OCI-LY3 (cell line): ENCODE results near the gene SYTL1.

Source experiments
- H2AFZ ChIP-seq: fragments of 200-600, 300-600 bp; shearing (Covaris generic); 2 replicates; pipeline ENCODE4 v1.6.0; 2014; ENCODE audit warnings: antibody characterized with exemption, low read depth, low read length
- H3K27ac ChIP-seq: fragments of 200-600, 300-600 bp; sonication (generic); 2 replicates; pipeline ENCODE4 v1.5.1; 2014; ENCODE audit warnings: mild to moderate bottlenecking, low read length, moderate library complexity, mixed read lengths
- H3K27me3 ChIP-seq: fragments of 200-600, 300-600 bp; sonication (generic); 2 replicates; pipeline ENCODE4 v1.6.1; 2014; ENCODE audit warnings: low read depth, low read length, mixed read lengths
- H3K36me3 ChIP-seq: fragments of 200-600, 300-600 bp; sonication (generic); replicated peaks from 2 replicates; pipeline ENCODE3; 2014; ENCODE audit warnings: low read depth, low read length, mixed read lengths
- H3K4me1 ChIP-seq: fragments of 300-600, 200-600 bp; sonication (generic); 2 replicates; pipeline ENCODE4 v1.6.1; 2014; ENCODE audit warnings: low read length, mixed read lengths
- H3K4me2 ChIP-seq: fragments of 200-600, 300-600 bp; sonication (generic); 2 replicates; pipeline ENCODE4 v1.6.1; 2014; ENCODE audit warnings: low read length, mixed read lengths
- H3K4me3 ChIP-seq: fragments of 300-600, 200-600 bp; sonication (generic); 2 replicates; pipeline ENCODE4 v1.5.1; 2014; ENCODE audit warnings: antibody characterized with exemption, mild to moderate bottlenecking, low read length, moderate library complexity
- H3K79me2 ChIP-seq: fragments of 300-600, 200-600 bp; shearing (Covaris generic); 2 replicates; pipeline ENCODE4 v1.6.1; 2014; ENCODE audit warnings: mild to moderate bottlenecking, low read length, mixed read lengths
- H3K9ac ChIP-seq: fragments of 300-600, 200-600 bp; shearing (Covaris generic); 2 replicates; pipeline ENCODE4 v1.6.0; 2014; ENCODE audit warnings: mild to moderate bottlenecking, low read length, moderate library complexity
- H3K9me3 ChIP-seq: fragments of 200-600, 300-600 bp; shearing (Covaris generic); 2 replicates; pipeline ENCODE4 v1.6.1; 2014; ENCODE audit warnings: low read length, mixed read lengths; ENCODE audit not compliant: insufficient read depth
- H4K20me1 ChIP-seq: fragments of 200-600, 300-600 bp; sonication (generic); 2 replicates; pipeline ENCODE4 v1.6.1; 2016; ENCODE audit warnings: low read length, mixed read lengths; ENCODE audit not compliant: insufficient read depth
- EZH2phosphoT487 ChIP-seq: fragments of 200-600 bp; shearing (Covaris generic); IDR thresholded peaks from 2 replicates; pipeline ENCODE4 v1.6.1; 2018; ENCODE audit warnings: antibody characterized with exemption, mixed run types, low read depth
- TF ChIP-seq, protein P1 (sequence below): fragments of 200-600, 300-600 bp; sonication (generic); IDR thresholded peaks from 2 replicates; pipeline ENCODE4 v1.5.1; 2014; ENCODE audit warnings: antibody characterized with exemption, low read length, low read depth

SYTL1 gene

DNA sequence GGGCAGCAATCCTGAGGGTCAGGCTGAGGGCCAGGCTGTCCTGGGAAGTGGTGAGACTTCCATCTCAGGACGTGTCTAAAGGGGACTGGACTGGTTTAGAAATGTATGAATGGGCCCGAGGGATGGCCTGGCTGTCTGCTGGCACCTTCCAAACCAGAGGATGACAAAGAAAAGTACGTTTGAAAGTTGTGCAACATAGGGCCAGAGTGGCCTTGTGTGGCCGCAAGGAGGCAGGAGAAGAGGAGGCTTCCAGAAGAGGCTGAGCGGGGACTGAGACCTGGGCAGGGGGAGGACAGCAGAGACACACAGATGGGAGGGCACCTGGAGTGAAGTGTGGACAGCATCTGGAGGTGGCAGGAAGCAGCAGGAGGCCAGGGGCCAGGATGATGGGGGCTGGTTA, 2.6 kb upstream of the SYTL1 start:
- H2AFZ ChIP-seq: no peak overlapping the region
- no peak overlapping the region for H3K4me3 ChIP-seq
- H3K27ac ChIP-seq: no peak overlapping the region
- no peaks in the 10 kb centered on the region for H3K27me3 ChIP-seq
- H3K36me3 ChIP-seq: no peaks in the 10 kb centered on the region
- H4K20me1 ChIP-seq: no peaks in the 10 kb centered on the region
- H3K79me2 ChIP-seq: no peaks in the 10 kb centered on the region
- peaks cover 25% of the 10 kb centered on the region for H3K4me1 ChIP-seq
- no peak overlapping the region for H3K9ac ChIP-seq
- H3K4me2 ChIP-seq: no peak overlapping the region
- TF ChIP-seq EZH2phosphoT487: no peak
- TF ChIP-seq, protein P1, sequence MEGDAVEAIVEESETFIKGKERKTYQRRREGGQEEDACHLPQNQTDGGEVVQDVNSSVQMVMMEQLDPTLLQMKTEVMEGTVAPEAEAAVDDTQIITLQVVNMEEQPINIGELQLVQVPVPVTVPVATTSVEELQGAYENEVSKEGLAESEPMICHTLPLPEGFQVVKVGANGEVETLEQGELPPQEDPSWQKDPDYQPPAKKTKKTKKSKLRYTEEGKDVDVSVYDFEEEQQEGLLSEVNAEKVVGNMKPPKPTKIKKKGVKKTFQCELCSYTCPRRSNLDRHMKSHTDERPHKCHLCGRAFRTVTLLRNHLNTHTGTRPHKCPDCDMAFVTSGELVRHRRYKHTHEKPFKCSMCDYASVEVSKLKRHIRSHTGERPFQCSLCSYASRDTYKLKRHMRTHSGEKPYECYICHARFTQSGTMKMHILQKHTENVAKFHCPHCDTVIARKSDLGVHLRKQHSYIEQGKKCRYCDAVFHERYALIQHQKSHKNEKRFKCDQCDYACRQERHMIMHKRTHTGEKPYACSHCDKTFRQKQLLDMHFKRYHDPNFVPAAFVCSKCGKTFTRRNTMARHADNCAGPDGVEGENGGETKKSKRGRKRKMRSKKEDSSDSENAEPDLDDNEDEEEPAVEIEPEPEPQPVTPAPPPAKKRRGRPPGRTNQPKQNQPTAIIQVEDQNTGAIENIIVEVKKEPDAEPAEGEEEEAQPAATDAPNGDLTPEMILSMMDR: no peak
- no peaks in the 10 kb centered on the region for H3K9me3 ChIP-seq

DNA sequence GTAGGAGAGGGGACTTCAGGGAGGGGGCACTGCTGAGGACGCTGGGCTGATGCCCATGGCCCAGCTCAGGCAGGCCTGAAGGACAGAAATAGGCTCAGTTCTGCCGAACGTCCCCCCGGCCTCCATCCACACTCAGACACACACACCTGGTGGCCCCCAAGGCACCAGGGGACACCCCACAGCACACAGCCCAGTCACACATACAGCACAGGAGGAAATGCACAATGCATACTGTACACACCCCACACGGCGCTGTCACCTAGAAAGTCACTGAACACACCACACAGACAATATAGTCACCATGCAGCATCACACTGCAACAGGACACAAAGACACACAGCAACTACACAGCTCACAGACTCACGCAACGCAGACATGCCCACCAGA, 562 bp downstream of the SYTL1 start:
- Histone ChIP-seq H3K79me2 (no peaks in the 10 kb centered on the region), H3K4me2 (peak overlapping the region; percentile 97), H2AFZ (peak overlapping the region; percentile 62; the same call in 1 of the 2 replicates), H3K9ac (peak overlapping the region; percentile 76), H3K36me3 (no peaks in the 10 kb centered on the region), H3K4me1 (peaks cover 25% of the 10 kb centered on the region), H3K27ac (peak overlapping the region; percentile 53), H3K4me3 (peak overlapping the region; percentile 91), H3K9me3 (no peaks in the 10 kb centered on the region), H3K27me3 (no peaks in the 10 kb centered on the region), H4K20me1 (no peaks in the 10 kb centered on the region)
- TF ChIP-seq, protein P1: no peak
- TF ChIP-seq EZH2phosphoT487: no peak

DNA sequence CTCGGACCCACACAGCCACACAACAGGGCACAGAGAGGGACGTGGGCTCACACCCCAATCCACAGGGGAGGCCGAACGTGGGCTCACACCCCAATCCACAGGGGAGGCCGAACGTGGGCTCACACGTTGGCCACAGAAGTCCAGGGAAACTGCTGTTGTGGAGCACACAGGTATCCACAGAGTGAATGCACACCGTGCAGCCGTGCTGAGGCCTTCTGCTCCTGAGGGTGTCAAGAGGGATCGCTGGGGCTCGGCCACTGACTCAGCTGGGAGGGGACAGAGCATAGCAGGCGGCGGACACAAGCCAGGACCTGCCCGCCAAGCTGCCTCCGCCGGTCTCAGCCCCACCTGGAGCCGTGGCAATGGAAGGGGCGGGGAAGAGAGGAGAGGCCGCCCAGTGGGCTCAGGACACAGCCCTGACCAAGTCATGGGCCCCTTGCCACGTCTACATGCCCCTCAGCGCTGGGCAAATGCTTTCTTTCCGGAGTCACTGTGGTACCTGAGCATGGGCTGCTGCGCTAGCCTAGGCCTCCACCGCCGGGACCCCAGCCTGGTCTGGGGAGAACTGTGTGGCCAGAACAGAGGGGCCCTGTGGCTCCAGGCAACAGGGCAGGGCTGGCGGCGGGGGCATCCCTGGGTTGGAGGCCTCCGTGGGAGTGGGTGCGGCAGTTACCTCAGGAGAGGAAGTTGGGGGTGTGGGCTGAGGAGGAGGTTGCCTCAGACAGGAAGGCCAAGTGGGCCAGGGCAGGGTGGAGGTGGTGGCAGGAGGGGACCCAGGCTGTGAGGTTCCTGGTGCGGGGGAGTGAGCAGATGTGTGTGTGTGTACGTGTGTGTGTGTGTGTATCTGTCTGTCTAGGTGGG, 1.2 kb downstream of the SYTL1 start:
- no peak overlapping the region for H3K27ac ChIP-seq
- no peaks in the 10 kb centered on the region for H3K79me2 ChIP-seq
- H3K4me1 ChIP-seq: peaks cover 25% of the 10 kb centered on the region
- no peaks in the 10 kb centered on the region for H3K9me3 ChIP-seq
- no peaks in the 10 kb centered on the region for H3K36me3 ChIP-seq
- peak overlapping the region; percentile 97 for H3K4me2 ChIP-seq
- TF ChIP-seq EZH2phosphoT487: no peak
- TF ChIP-seq, protein P1: no peak
- H2AFZ ChIP-seq: no peak overlapping the region
- 0 out of 2 replicates have a peak overlapping the region, but pooled peaks have one; percentile 8 for H3K9ac ChIP-seq
- peak overlapping the region; percentile 91 for H3K4me3 ChIP-seq
- no peaks in the 10 kb centered on the region for H4K20me1 ChIP-seq
- H3K27me3 ChIP-seq: no peaks in the 10 kb centered on the region

DNA sequence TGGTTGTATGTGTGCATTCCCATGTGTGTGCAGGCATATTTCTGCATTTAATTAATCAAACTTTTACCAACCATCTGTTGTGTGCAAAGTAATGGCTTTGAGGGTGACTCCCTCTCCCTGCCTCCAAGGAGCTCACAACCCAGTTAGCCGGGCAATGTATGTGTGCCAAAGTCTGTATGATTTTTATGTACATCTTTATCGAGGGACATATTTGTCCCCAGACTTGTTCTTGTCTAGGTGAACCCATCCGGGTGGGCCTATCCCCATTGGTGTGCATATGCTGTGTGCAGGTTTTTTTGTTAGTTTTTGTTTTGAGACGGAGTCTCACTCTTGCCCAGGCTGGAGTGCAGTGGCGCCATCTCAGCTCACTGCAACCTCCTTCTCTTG, 1.8 kb downstream of the SYTL1 start:
- Histone ChIP-seq H3K9ac (no peak overlapping the region), H3K4me1 (peaks cover 25% of the 10 kb centered on the region), H3K9me3 (no peaks in the 10 kb centered on the region), H3K27ac (no peak overlapping the region), H3K79me2 (no peaks in the 10 kb centered on the region), H3K27me3 (no peaks in the 10 kb centered on the region), H3K36me3 (no peaks in the 10 kb centered on the region), H2AFZ (no peak overlapping the region), H3K4me2 (peak overlapping the region; percentile 97; the same call in 1 of the 2 replicates), H3K4me3 (peak overlapping the region; percentile 91), H4K20me1 (no peaks in the 10 kb centered on the region)
- no peak for TF ChIP-seq EZH2phosphoT487
- TF ChIP-seq, protein P1: no peak
